ENCODE measurements around the gene ADO. TPM values are rescaled to one million over a fixed set of nuclear protein-coding genes. Genes with fewer than 3 reads are reported as not detected.
A peak's percentile ranks its signal among the peaks of the same experiment; 100 is the strongest.

The ADO gene
- polyA plus RNA-seq (2011; rRNA removed) (7.8 and 15.3 TPM in 2 replicates), polyA minus RNA-seq (2011; rRNA and poly(A)+ RNA removed) (7.1 and 8.6 TPM in 2 replicates)

- no peak for TF ChIP-seq CTCF (IDR thresholded peaks at IDR 0.05; ENCODE audit: insufficient read depth, low read depth, low read length)
- peaks cover 2% of the 10 kb centered on the region; the same call in 1 of the 2 replicates for H3K27me3 ChIP-seq (ENCODE audit: control insufficient read depth, insufficient read depth, low read length)
- CTCF ChIA-PET, result interaction anchor here (1.0 to 2.0 kb wide), 6 partner anchors 10 to 211 kb away, joined by 3 to 15 read pairs (median 3); no protein-coding TSS in a partner anchor
- POLR2A ChIA-PET, result interaction anchor here (0.5 kb wide), 1 partner anchor 313 kb away, joined by 3 read pairs; no protein-coding TSS in a partner anchor
- H3K36me3 ChIP-seq (ENCODE audit: control insufficient read depth, insufficient read depth, low read length), result no peaks in the 10 kb centered on the region
- peak within 1 kb of the TSS; percentile 91 for H3K4me3 ChIP-seq (ENCODE audit: low read depth, low read length)
- DNase-seq (ENCODE audit: low read depth), result no peak
These were observed at the start of gene ADO for GRCh38 chr10:62804356-62805230. Gene ADO, plus strand, starts transcription at chr10:62804720. Its CDS starts 340 bp downstream, at chr10:62805060.

- no peak overlapping the region for H3K4me3 ChIP-seq (ENCODE audit: low read depth, low read length)
- CTCF ChIA-PET, result interaction anchor here (0.6 to 1.2 kb wide), 2 partner anchors 15 to 879 kb away, joined by 3 to 4 read pairs; no protein-coding TSS in a partner anchor
- POLR2A ChIA-PET, result no interaction called here
These were observed 49.6 kb upstream of the ADO start for GRCh38 chr10:62754963-62755362.

GRCh38 chr10:62755662-62756653, 48.6 kb upstream of the ADO start:
- ChIA-PET POLR2A (no interaction called here), CTCF (no interaction called here)
- Histone ChIP-seq H3K27me3 (ENCODE audit: control insufficient read depth, insufficient read depth, low read length) (no peaks in the 10 kb centered on the region), H3K4me3 (ENCODE audit: low read depth, low read length) (no peak overlapping the region), H3K36me3 (ENCODE audit: control insufficient read depth, insufficient read depth, low read length) (no peaks in the 10 kb centered on the region)
- DNase-seq (ENCODE audit: low read depth), result no peak
- TF ChIP-seq CTCF (IDR thresholded peaks at IDR 0.05; ENCODE audit: insufficient read depth, low read depth, low read length), result no peak

More at GRCh38 chr10:62754963-62755362, 49.6 kb upstream of the ADO start:
- no peaks in the 10 kb centered on the region; the same call in 1 of the 2 replicates for H3K27me3 ChIP-seq (ENCODE audit: control insufficient read depth, insufficient read depth, low read length)
- no peak for DNase-seq (ENCODE audit: low read depth)
- TF ChIP-seq CTCF (IDR thresholded peaks at IDR 0.05; ENCODE audit: insufficient read depth, low read depth, low read length), result no peak
- no peaks in the 10 kb centered on the region for H3K36me3 ChIP-seq (ENCODE audit: control insufficient read depth, insufficient read depth, low read length)

- no peak for TF ChIP-seq CTCF (IDR thresholded peaks at IDR 0.05; ENCODE audit: insufficient read depth, low read depth, low read length)
These were observed 44.8 kb upstream of the ADO start for GRCh38 chr10:62759599-62760175.

More at GRCh38 chr10:62759599-62760175, 44.8 kb upstream of the ADO start:
- H3K27me3 ChIP-seq (ENCODE audit: control insufficient read depth, insufficient read depth, low read length), result no peaks in the 10 kb centered on the region
- no peak for DNase-seq (ENCODE audit: low read depth)
- POLR2A ChIA-PET, result no interaction called here
- no peaks in the 10 kb centered on the region for H3K36me3 ChIP-seq (ENCODE audit: control insufficient read depth, insufficient read depth, low read length)
- CTCF ChIA-PET, result interaction anchor here (1.0 to 1.2 kb wide), 4 partner anchors 9 to 148 kb away, joined by 3 to 6 read pairs (median 4); no protein-coding TSS in a partner anchor
- H3K4me3 ChIP-seq (ENCODE audit: low read depth, low read length), result no peak overlapping the region

All from BJ (cell line).